Stimulated activated CD4-positive, alpha-beta T cell treated with anti-CD3 and anti-CD28 coated beads, Interleukin-1b, Interleukin-23, amount 100 ng/mL, for 4 hours (primary cell): ENCODE data around the gene CELF1.
A peak's percentile ranks its signal among the peaks of the same experiment; 100 is the strongest.

Source experiments
- DNase-seq, 2 donors: peaks; one replicate each; pipeline ENCODE4 v3.0.0-alpha.2; 2020; ENCODE audit warnings: low read depth in 2 of 2

Gene CELF1

DNA sequence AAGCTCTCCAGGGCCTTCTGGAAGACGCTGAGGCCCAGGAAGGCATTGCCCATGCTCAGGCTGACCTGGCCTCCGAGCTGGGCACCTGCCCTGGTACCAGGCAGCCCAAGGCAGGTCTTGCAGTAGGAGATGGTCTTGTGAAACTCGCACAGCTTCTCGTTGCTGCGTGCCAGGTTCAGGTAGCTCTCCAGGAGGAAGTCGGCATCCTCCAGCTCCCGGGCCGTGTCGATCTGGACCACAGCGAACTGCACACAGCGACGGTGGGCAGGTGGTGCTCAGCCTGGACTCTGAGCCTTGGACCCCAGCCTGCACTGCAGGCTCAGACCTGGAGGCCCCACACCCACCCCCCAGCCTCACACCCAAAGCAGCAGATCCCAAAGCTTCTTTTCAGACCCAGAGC lies 105.0 kb downstream of the CELF1 start:
- no peak for DNase-seq

- DNase-seq: no peak
These were observed 106.1 kb downstream of the CELF1 start for GRCh38 chr11:47446833-47447232.

DNA sequence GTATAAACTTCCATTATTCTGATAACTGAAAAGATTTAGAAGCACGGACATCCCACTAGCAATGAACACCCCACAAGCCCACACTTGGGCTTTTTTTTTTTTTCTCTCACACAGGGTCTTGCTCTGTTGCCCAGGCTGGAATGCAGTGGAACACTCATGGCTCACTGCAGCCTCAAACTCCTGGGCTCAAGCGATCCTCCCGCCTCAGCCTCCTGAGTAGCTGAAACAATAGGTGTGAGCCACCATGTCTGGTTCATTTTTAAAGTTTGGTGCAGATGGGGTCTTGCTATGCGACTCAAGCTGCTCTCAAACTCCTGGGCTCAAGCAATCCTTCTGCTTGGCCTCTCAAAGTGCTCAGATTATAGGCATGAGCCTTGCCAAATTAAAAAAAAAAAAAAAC lies 107.1 kb downstream of the CELF1 start:
- no peak for DNase-seq

GRCh38 chr11:47443817-47444216 lies 109.1 kb downstream of the CELF1 start:
- DNase-seq: no peak

- DNase-seq: no peak
These were observed 109.8 kb downstream of the CELF1 start for GRCh38 chr11:47443028-47443700.

DNA sequence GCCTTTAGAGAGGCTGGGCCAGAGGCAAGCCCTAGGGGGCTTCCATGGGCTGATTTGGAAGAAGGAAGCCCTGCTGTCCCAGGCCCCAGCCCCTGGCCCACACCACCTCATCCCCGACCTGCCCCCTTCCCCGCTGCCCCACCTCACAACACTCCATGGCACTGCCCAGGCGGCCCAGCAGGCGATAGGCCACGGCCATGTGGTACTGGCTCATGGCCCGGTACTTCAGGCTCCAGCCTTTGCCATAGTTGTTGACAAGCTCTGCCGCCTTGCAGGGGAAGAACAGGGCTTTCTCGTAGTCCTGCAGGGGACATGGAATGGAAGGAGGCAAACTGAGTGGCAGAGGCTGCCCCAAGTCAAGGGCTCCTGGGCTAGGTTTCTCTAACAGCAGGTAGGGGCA lies 110.4 kb downstream of the CELF1 start:
- no peak for DNase-seq

GRCh38 chr11:47441421-47441820 lies 111.5 kb downstream of the CELF1 start:
- no peak for DNase-seq

DNA sequence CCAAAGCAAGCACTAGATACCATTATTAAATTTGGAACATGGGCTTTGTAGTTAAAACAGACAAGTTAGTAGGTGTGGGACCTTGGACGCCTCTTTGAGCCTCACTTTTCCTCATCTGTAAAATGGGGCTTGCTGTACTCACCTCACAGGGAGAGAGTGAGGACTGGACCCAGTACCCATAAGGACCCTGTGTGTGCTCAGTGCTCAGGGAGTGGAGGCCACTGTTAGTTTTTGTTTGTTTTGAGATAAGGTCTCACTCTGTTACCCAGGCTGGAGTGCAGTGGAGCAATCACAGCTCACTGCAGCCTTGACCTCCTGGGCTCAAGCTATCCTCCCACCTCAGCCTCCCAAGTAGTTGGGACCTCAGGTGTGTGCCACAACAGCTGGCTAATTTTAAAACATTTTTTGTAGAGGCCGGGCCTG lies 112.9 kb downstream of the CELF1 start:
- no peak for DNase-seq

- no peak for DNase-seq
These were observed 114.2 kb downstream of the CELF1 start for GRCh38 chr11:47438721-47439120.

DNA sequence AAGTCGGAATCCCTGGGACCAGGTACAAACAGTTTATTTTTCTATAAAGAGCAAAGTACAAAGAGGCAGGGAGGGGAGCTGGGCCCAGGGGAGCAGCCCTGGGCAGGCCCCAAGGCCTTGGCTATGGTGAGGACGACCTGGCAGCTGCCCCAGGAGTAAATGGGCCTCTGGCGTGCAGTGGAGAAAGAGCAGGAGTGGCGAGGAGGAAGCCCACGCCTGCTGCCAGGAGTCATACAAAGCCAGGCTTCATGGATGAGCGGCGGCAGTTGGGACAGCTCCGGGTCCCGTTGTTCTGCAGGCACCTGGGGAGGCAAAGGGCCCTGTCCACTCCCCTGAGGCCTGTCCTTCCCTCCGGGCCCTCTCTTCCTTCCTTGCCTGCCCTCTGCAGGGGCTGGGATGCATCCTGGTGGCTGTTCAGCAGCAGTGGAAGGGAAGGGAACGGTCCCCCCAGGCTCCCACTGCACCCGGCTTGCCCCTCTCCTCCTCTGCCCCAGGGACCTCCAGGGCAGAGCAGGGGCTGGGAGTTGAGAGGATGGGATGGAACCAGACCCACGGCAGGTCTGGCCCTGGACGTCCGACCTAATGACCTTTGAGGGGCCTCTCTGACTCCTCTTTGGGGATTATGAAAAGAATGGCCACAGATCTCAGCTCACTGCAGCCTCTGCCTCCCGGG lies 115.0 kb downstream of the CELF1 start:
- no peak for DNase-seq

GRCh38 chr11:47437218-47437745 lies 115.7 kb downstream of the CELF1 start:
- DNase-seq: no peak

- no peak for DNase-seq
These were observed 116.2 kb downstream of the CELF1 start for GRCh38 chr11:47436726-47437125.

DNA sequence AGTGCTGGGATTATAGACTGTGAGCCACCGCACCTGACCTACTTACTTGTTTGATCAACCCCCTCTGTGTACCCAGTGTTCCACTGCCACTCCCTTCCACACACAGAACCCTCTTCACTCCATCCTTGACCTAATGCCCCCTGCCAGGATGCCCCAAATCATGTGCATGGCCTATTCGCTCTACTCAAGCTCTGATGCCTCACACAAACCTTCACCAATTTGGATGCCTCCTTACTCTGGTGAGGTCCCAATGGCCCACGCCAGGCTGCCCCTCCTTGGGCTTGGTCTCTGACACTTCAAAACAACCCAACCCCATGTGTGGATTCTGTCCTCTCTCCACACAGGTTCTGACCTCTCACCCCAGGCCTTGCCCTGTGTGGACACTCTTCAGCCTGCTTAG lies 117.2 kb downstream of the CELF1 start:
- no peak for DNase-seq

GRCh38 chr11:47434011-47434786 lies 118.7 kb downstream of the CELF1 start:
- DNase-seq: no peak

DNA sequence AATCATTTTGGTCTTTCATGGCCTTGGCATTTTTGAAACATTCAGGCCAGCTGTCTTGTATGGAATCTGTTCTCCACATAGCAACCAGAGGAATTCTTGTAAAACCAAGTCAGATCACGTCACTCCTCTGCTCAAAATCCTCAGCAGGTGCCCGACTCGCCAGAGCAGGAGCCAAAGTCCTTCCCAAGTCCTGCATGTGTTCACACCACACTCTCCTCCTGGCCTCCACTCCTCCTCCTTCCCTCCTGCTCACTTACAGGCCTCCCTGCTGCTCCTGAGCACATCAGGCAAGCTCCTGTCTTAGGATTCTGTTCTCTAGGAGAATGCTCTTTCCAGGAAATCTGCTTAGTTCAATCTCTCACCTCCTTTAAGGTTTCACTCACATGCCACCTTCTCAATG lies 119.8 kb downstream of the CELF1 start:
- DNase-seq: no peak

GRCh38 chr11:47431356-47432083 lies 121.4 kb downstream of the CELF1 start:
- no peak for DNase-seq

- DNase-seq: no peak
These were observed 122.4 kb downstream of the CELF1 start for GRCh38 chr11:47430524-47430923.

GRCh38 chr11:47426062-47426956 lies 126.6 kb downstream of the CELF1 start, which contains the start of gene PSMC3:
PSMC3 (minus strand) TSS chr11:47426439; CDS start chr11:47426279, 160 bp downstream.
- peak; percentile 98 to 99 for DNase-seq

DNA sequence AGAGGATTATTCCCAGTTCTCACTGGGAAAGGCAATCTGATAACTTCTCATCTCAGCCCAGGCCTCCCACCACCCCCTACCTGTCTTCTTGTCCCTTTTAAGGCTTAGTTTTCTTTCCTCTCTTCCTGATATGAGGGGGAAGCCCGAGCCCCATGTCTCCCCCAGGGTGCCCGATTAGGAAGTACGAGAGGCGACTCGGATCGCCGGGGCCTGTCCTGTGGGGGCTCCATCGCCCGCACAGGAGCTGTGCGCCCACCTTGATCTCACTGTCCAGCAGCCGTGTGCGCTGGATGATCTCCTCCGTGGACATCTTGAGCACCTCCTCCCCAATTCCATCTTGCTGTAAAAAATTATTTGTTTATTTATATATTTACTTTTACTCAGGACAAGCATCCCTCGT lies 127.3 kb downstream of the CELF1 start:
- no peak for DNase-seq

DNA sequence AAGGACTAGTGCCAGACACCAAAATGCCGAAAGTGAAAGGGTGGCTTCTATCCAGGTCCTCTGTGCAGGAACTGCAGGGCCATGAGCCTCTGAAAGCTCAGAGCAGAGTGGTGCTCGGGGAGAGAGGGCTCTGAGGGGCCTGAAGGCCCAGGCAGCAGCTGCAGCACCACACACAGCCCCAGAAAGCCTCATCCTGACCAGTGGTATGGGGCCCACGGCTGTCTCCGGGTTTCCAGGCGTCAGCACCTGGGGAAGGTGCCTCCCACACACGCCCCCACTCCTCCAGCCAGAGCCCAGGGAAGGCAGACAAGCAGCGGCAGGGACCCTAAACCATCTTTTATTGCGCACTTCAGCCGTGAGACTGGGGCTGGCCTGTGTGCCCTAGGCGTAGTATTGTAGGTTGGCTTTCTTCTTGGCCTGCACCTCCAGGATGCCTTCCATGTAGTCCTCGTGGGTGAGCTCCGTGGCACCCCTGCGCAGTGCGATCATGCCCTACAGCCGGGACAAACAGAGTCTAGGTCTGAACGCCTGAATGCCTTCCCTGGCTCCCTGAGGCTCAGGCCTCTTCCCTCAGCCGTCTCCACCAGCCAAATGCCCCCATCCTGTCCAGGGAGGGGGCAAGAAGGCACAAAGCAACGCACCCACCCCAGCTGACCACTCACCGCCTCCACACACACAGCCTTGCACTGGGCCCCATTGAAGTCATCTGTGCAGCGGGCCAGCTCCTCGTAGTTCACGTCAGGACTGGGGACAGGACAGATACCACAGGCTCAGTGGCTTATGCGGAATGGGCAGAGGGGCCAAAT lies 134.3 kb downstream of the CELF1 start:
- DNase-seq: no peak
